NCI-H2107 treated with DMSO at 0.1 percent for 48 hours (cell line): ENCODE measurements around the gene TRIP13.
"Not testable (repeated sequence)": the region's sequence is repeated elsewhere in the genome, so short reads cannot be mapped to it uniquely, and the experiment has no call there.

Source experiments
- DNase-seq: peaks from one replicate; lab custom pipeline; 2025; ENCODE audit not compliant: unreplicated experiment; lab: John Stamatoyannopoulos, UW

The TRIP13 gene

DNA sequence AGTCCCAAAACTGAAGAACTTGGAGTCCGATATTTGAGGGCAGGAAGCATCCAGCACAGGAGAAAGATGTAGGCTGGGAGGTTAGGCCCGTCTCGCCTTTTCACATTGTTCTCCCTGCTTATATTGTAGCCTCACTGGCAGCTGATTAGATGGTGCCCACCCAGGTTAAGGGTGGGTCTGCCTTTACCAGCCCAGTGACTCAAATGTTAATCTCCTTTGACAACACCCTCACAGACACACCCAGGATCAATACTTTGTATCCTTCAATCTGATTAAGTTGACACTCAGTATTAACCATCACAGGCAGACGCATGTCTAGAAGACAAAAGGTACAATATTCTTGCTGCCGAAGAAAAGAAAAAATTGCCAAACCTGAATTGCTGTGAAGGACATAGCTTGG, 26.0 kb downstream of the TRIP13 start:
- not testable (repeated sequence) for DNase-seq

DNA sequence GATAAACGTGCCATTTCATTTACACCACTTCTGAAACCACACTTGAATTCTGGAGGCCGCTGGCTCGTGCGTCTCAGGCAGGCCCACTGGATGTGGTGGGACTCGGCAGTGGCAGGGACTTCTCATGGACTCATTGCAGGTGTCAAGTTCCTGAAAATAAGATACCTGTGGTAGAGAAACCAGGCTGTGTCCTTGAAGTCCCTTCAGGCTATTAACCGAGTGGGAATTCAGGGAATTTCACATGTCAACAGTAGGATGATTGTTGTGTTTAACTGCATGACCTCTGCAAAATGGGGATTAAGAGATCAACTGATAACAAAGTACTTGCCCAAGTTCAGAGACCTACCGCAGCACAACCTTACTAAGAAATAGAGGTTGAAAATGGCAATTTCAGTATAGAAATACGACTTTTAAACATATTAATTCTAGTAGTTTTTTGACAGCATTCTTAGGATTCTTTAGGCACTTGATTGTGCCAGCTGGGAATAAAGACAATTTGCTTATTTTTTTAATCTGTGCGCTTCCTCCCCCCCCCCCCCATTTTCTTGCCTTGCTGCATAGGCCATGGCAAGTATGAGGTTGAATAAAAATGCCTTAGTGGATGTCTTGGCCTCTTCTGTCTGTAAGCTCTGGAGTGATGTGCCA, 26.8 kb downstream of the TRIP13 start:
- no peak for DNase-seq

DNA sequence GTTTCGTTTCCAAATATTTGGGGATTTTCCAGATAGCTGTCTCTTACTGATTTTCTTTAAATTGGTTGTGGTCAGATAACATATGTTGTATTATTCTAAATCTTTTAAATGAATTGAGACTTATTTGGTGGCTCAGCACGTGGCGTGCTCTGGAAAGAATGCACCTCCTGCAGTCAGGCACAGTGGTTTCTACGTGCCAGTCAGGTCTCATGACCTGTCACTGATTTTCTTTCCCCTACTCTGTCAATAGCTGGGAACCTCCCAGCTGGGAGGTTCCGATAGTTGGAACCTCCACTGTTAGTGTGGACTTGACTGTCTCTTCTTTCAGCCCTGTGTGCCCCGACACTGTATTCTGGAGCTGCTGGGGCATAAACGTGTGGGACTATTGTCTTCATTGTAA, 27.6 kb downstream of the TRIP13 start:
- DNase-seq, result no peak

DNA sequence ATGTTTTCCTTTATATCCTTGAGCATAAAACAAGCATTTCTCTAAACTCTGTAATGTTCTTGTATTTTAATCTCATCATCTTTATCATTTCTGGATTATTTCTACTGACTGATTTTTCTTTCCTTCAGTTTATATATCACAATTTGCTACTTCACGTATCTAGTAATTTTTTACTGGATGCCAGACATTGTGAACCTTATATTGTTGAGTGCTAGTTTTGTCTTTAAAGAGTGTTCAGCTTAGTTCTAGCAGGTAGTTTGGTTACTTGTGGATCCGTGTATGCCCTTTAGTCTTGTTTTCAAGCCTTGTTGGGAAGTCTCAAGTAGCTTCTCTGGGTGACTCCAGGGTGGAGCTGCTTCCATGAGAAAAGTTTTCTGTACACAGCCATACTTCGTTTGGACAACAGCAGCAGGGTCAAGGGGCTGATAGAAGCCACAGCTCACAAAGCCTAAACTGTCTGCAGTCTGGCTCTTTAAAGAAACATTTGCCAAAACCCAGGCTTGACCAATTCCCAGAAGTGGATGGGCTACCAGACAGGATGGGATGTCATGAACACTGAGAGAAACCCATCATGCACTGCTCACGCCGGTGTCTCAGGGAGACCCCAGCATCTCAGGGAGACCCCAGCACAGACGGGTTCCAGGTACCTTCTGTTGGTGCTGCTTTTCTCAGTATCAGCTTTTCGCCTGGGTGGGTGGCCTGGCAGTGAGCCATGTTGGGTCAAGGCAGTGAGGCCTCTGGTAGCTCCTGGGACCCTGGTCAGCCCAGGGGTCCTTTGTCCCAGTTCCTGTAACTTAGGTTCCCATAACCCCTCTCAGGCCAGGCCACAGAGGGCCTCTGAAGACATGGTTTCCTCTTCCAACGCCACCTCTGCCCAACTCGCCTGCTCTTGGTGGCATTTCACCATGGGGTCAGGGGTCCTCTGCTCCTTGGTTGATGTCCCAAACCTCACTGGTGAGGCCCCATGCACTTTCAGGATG, 29.1 kb downstream of the TRIP13 start:
- DNase-seq, result no peak

DNA sequence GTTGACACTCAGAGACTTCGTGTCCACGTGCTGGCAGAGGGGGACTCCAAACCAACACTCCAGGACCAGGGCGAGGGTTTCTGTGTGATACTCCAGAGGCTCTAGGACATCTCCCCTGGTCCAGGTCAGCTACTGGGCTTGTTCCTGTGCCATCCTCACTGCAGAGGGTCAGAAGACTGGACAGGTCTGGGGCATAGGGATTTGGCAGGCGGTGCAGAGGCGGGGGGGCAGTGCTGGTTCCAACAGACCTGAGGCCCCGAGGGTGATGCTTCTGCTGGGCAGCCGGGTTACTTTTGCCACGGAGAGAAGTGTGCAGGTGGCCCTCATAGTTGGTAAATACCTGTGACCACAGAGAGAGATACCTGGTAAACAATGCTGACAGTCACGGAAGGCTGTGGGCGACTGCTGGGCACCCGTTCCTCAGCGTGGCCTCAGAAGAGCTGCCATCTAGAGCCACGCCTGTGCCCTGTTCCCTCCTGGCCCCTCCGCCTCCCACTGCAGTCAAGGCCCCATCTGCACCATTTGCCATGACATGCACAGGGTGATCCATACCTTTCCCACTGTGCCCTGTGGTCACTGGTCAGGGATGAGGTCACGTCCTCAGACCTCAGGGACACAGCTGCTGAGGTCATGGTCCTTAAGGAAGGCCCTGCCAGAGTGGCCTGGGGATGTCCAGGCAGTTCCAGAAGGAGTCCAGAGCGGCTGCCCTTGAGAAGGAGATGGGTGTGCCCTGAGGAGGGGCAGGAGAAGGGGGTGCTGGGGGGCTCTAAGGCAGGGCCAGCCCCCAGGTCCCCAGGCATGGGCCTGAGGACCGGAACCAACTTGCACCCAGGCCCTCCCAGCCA, 30.0 kb downstream of the TRIP13 start:
- no peak for DNase-seq

DNA sequence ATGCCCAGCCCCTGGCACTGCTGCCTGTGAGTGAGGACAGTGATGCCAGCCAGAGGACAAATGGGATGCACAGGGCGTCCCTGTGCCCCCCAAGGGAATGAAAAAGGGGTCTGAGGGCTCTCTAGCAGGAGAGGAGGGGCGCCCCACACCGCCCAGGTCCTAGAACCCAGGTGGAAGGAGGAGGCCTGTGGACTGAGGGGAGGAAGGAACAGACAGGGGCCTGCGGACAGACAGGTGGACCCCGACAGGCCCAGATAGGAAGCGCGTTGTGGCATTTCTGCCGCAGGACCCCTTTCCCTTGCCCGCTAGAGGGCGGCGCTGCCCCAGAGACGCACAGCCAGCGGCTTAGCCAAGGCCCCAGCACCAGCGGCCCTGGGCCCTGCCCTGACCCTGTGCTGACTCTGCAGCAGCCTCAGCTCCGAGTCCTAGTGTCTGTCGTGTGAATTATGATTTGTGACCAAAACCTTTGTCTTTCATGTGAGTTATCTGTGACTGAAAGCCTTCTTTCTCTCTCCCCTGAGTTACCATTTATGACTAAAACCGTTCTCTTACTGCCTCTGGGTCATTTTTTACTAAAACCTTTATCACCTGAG, 30.7 kb downstream of the TRIP13 start:
- peak; percentile 41 for DNase-seq

DNA sequence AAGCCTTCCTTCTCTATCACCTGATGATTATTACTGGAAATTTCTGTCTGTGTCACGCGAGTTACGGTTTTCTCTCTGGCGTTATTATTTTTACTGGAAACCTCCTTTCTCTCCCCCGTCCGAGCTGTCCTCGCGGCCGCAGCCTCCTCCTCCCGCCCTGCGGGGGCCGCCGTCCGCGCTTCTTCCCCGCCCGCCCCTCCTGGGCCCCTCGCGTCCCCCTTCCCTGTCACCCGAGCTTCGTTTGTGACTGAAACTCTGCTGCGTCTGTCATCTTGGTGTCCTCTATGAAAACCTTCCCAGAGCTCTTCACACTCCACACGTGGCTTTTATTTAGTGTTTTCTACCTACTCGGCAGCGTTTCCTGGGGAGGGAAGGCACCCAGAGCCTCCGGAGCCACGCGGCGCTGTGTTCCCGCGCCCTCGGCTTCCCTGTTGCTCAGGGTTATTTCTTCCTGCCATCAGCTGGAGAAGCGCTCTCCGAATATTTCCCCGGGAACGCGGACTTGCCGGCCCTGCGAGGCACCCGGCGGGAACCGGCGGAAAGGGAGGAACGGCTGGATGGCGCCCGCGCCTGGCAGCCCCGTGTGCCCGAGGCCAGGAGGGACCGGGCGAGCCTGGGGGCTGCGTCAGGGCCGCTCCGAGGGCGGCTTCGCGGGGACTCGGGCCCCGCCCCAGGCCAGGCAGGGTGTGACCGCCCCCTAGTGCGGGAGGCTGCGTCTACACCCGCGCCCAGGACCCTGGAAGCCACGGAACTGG, 33.9 kb downstream of the TRIP13 start:
- no peak for DNase-seq

DNA sequence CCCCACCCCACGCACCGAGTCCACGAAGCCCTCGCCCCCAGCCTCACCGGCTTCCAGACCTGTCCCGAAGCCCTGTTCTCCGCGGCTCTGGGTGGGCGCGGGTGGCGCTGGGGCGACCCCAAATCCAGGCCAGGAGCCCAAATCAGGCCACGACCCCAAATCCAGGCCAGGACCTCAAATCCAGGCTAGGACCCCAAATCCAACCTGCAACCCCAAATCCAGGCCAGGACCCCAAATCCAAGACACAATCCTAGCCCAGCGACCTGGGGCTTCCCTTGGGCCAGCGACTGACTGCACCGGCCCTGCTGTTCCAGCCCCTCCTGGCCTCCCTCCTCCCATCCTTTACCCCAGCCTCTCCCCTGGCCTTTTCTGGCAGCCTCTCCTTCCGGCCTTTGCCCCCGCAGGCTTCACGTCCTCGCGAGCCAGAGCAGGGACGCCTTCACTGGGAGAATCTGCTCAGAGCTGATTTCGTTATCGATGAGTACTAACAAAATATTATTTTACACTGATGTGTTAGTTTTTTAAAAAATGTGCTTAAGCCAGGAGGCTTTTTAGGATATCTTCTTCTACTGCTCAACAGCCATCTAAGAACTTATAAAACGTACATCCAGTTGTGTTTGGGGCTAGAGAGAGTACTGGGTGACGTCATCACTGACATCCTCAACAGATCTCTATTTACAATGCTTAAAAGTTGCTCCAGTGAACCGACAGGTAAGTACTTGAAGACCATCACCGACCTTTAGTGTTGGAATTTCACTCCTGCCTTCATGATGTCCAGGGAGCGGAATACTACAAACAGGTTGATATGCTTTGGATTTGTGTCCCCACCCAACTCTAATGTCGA, 34.7 kb downstream of the TRIP13 start:
- no peak for DNase-seq

DNA sequence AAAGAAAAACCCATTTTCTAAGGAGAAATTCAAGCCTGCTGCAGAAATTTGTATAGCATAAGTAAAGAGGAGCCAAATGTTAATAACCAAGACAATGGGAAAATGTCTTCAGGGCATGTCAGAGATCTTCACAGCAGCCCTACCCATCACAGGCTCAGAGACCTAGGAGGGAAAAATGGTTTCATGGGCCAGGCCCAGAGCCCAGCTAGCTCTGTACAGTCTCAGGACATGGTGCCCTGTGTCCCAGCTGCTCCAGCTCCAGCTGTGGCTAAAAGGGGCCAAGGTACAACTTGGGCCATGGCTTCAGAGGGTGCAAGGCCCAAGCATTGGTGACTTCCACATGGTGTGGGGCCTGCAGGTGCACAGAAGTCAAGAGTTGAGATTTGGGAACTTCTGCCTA, 36.5 kb downstream of the TRIP13 start:
- DNase-seq, result not testable (repeated sequence)

DNA sequence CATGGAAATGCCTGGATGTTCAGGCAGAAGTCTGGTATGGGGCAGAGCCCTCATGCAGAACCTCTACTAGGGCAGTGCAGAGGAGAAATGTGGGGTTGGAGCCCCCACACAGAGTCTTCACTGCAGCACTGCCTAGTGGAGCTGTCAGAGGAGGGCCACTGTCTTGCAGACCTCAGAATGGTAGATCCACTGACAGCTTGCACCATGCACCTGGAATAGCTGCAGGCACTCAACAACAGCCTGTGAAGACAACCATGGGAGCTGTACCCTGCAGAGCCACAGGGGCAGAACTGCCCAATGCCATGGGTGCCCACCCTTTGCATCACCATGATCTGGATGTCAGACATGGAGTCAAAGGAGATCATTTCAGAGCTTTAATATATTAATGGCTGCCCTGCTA, 36.9 kb downstream of the TRIP13 start:
- DNase-seq, result no peak

DNA sequence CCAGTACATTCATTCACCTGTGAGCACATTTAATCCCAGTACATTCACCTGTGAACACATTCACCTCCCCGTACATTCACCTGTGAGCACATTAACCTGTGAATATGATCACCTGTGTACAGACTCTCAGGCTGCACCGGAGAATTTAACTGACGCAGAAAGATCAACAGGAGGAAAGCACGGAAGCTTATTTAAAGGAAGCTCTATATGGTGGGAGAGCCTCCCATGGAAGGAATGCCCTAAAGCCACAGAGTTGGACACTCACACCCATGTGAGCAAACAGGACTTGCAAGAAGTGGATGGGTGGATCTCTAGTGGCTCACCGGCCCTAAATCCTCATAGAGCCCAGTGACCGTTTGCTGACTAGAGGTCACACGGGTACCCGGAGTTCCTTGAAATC, 38.2 kb downstream of the TRIP13 start:
- no peak for DNase-seq

DNA sequence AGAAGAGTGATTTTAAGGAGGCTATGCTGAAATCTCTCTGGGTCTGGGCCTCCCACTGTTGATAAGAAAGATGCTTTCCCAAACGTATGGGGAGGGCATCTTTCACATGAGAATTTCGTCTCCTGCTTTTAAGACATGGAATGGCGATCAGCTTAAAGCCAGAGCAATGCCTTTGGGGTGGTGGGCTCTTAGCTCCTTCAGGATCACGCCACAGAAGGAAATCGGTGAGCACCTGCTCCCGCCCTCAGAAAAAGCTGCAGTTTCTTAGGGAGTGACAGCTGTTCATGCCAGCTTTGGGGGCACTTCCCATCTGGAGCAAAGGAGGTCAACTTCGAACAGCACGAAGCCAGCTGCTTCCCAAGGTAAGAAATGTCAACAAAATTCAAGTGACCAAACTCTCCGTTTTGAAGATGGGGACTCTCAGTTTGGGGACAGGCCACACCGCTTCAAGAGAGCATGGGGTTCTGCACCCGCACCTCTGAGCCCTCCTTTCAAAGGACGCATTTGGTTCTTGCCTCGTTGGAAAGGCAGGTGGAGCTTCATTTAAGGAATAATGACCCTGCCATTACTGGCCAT, 39.0 kb downstream of the TRIP13 start:
- no peak for DNase-seq

DNA sequence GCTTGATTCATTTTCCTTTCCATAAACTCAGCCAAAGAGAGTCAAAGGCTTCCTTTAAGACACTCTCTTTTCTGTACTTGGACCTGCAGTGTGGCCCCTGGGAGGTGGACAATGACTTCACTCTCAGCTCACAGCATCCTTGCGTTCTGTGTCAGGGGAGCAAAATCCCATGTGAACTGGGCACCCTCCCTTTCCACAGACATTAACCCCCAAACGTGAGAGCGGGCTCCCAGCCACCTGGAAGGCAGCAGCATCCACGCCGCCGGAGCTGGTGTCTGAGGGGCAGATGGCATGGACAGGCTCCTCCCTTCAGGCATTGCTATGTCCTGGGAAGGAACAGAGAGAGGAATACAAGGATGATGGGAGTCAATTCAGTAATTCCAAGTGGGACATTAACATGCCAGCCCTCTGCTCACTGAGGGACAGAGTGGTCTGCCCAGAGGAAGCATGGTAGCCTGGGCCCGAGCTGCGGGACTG, 39.5 kb downstream of the TRIP13 start:
- DNase-seq, result no peak

DNA sequence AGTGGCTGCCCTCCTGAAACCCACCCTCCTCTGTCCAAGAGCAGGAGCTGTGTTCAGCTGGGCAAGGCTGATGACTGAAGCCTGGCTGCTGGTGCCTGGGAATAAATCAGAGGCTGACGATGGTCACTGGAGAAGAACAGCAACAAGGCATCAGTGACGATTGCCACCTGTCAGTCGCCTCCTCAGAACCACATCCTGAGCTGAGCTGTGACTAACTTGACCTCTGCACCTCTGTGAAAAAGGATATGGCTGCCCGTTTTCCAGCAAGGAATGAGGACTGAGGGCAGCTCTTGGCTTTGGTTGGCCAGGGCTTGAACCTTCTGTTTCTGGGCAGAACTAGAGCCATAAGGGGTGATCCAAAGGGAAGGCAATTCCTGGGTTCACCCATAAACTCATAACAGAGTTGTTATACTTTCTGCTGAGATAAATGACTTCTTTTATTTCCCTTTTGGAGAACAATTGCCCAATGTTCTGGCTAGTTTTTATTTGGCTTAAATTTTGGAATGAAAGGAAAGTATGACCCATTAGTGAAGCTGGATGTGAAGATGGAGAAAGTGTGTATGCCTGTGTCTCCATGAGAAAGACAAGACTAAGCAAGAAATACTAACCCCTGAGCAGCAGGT, 40.1 kb downstream of the TRIP13 start:
- DNase-seq, result no peak

DNA sequence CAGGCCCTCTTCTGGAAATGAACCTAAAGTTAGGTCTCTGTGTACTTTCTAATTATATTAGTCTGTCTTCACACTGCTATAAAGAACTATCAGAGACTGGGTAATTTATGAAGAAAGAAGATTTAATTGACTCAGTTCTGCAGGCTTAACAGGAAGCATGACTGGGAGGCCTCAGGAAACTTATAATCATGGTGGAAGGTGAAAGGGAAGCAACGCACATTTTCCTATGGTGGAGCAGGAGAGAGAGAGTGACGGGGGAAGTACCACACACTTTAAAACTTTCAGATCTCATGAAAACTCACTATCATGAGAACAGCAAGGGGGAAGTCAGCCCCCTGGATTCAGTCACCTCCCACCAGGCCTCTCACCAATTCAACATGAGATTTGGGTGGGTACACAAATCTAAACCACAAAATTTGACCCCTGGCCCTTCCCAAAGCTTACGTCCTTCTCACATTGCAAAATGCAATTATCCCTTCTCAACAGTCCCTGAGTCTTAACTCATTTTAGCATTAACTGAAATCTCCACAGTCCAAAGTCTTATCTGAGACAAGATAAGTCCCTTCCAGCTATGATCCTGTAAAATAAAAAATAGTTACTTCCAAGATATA, 40.7 kb downstream of the TRIP13 start:
- no peak for DNase-seq

DNA sequence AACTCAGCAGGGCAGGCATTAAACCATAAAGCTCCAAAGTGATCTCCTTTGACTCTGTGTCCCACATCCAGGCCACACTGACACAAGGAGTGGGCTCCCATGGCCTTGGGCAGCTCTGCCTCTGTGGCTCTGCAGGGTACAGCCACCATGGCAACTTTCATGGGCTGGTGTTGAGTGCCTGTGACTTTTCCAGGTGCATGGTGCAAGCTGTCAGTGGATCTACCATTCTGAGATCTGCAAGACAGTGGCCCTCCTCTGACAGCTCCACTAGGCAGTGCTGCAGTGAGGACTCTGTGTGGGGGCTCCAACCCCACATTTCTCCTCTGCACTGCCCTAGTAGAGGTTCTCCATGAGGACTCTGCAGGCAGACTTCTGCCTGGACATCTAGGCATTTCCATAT, 41.3 kb downstream of the TRIP13 start:
- DNase-seq, result not testable (repeated sequence)

DNA sequence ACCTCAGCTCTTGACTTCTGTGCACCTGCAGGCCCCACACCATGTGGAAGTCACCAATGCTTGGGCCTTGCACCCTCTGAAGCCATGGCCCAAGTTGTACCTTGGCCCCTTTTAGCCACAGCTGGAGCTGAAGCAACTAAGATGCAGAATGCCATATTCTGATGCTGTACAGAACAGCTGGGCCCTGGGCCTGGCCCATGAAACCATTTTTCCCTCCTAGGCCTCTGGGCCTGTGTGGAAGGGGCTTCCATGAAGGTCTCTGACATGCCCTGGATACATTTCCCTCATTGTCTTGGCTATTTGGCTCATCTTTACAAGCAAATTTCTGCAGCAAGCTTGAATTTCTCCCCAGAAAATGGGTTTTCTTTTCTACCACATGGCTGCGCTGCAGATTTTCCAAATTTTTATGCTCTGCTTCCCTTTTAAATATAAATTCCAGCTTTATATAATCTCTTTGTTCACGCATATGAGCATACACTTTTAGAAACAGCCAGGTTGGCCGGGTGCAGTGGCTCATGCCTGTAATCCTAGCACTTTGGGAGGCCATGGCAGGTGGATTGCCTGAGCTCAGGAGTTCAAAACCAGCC, 41.8 kb downstream of the TRIP13 start:
- DNase-seq, result not testable (repeated sequence)
